ENCODE results near the gene TAF4B.
"Not testable (repeated sequence)": the region's sequence is repeated elsewhere in the genome, so short reads cannot be mapped to it uniquely, and the experiment has no call there.

Gene TAF4B

GRCh38 chr18:26424428-26425147, 198.3 kb downstream of the TAF4B start:
- no peak for DNase-seq (ENCODE audit: low spot score)

GRCh38 chr18:26425148-26425531, 198.9 kb downstream of the TAF4B start:
- no peak for DNase-seq (ENCODE audit: low spot score)

- DNase-seq (ENCODE audit: low spot score), result no peak
These were observed 203.4 kb downstream of the TAF4B start for GRCh38 chr18:26429535-26430226.

DNA sequence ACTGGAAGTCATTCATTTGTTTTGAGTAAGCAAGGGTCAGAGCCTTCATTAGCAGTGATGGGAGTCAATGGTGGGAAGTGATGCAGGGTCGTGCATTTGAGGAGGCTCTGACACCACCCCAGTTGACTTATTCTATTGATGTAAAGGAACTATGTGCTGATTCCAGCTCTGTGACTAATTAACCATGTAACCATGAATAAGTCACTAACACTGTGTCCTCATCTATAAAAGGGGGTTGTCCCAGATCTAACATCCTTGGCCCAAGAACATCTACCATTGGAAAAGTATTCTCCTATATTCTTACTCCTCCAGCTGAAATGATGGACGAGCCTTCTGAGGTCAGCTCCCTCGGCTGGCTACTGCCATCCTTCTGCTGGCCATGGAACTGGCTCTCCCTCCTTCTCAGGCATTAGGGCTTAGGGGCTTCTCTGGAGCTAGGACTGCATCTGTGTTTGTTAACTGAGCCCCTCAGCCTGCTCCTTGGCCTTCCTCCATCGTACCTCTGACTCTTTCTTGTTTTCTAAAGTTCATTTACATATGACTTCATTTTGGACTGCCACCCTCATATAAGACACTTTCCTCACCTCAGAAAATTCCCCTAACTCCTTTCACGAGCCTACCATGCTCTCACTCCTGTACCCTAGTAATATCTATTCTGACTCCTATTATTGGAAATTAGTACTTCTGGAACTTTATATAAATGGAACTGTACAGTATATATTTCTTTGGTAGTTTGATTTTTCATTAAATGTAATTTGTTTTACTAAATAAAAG, 206.6 kb downstream of the TAF4B start:
- no peak for DNase-seq (ENCODE audit: low spot score)

- DNase-seq (ENCODE audit: low spot score), result no peak
These were observed 208.6 kb downstream of the TAF4B start for GRCh38 chr18:26434887-26435286.

- DNase-seq (ENCODE audit: low spot score), result no peak
These were observed 209.3 kb downstream of the TAF4B start for GRCh38 chr18:26435415-26436095.

DNA sequence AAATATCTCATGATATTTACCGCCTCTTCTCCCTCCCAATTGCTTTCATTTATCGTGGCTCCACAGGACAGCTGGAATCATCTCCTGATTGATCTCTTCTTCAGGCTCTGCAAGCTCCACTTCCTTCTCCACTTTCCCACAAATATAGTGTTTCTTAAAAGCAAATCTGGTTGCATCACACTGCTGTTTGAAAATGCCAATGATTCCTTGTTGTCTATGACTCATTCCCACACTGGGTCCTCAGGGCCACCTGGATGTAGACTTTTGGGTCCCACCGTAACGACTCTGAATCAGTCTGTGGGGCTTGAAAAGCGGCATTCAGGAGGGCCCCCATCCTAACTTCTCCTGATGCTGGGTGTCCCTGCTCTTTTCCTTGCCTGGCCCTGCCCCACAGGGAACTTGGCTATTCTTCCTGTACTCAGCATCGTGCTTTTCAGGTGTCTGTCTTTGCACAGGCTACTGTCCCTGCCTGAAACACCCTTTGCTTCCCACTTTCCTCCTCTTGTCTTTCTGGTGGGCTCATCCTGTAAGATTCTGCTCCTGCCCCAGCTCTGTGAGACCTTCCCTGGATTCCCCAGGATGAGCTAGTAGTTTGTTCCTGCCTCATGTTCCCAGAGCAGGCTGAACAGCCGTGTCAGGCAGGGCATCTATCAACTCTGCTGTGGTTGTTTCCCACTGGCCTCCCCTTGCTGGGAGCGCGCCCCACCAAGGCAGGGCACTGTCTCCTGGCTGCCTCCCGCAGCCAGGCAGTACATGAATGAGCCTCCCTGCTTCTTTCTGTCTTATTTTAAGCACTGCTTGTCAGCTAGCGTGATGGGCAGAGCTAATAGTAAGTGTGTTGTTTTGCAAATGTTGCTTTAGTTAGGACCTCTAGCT, 210.2 kb downstream of the TAF4B start:
- no peak for DNase-seq (ENCODE audit: low spot score)

DNA sequence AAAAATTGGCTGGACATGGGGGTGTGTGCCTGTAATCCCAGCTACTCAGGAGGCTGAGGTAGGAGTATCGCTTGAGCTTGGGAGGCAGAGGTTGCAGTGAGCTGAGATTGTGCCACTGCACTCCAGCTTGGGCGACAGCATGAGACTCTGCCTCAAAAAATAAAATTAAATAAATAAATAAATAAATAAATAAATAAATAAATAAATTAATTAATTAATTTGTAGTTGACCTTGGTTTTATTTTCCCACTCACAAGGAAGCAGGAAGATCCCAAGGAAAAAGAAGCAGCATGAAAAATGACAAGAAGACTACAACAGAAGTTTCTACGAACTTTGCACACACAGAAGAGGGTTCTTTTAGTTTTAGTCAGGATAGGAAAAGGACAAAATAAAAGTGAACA, 211.4 kb downstream of the TAF4B start:
- not testable (repeated sequence) for DNase-seq (ENCODE audit: low spot score)

- DNase-seq (ENCODE audit: low spot score), result no peak
These were observed 212.7 kb downstream of the TAF4B start for GRCh38 chr18:26438980-26439379.

GRCh38 chr18:26439537-26439936, 213.3 kb downstream of the TAF4B start:
- DNase-seq (ENCODE audit: low spot score), result no peak

- DNase-seq (ENCODE audit: low spot score), result no peak
These were observed 214.4 kb downstream of the TAF4B start for GRCh38 chr18:26440644-26441043.

Measured in CD4-positive, alpha-beta T cell treated with Interleukin-2 at 100 ng/mL for 4 hours (primary cell).